Measurements from ENCODE around the gene SUN5. TPM values are rescaled to one million over a fixed set of nuclear protein-coding genes. Genes with fewer than 3 reads are reported as not detected.
A peak's percentile ranks its signal among the peaks of the same experiment; 100 is the strongest.

Gene SUN5
- total RNA-seq, 1 donor from 2014 or later, result not detected

- no peaks in the 10 kb centered on the region for H3K4me1 Mint-ChIP-seq (ENCODE audit: unreplicated experiment)
- no peak overlapping the region for H3K27ac Mint-ChIP-seq (ENCODE audit: unreplicated experiment)
- H3K27me3 Mint-ChIP-seq (ENCODE audit: unreplicated experiment), result peaks cover 4% of the 10 kb centered on the region
- no peaks in the 10 kb centered on the region for H3K9me3 Mint-ChIP-seq (ENCODE audit: unreplicated experiment)
- no peaks in the 10 kb centered on the region for H3K36me3 Mint-ChIP-seq (ENCODE audit: unreplicated experiment)
- H3K4me3 Mint-ChIP-seq (ENCODE audit: unreplicated experiment), result no peak overlapping the region
- TF ChIP-seq CTCF (IDR thresholded peaks at IDR 0.05), result no peak
- DNase-seq (ENCODE audit: extremely low spot score, unreplicated experiment), result peak; percentile 81
Measured at GRCh38 chr20:32970115-32970972, 33.9 kb downstream of the SUN5 start.

GRCh38 chr20:32969356-32970114 lies 34.7 kb downstream of the SUN5 start:
- Mint-ChIP-seq H3K36me3 (ENCODE audit: unreplicated experiment) (no peaks in the 10 kb centered on the region), H3K9me3 (ENCODE audit: unreplicated experiment) (no peaks in the 10 kb centered on the region), H3K4me3 (ENCODE audit: unreplicated experiment) (no peak overlapping the region), H3K4me1 (ENCODE audit: unreplicated experiment) (no peaks in the 10 kb centered on the region), H3K27ac (ENCODE audit: unreplicated experiment) (no peak overlapping the region), H3K27me3 (ENCODE audit: unreplicated experiment) (peaks cover 4% of the 10 kb centered on the region)
- no peak for TF ChIP-seq CTCF (IDR thresholded peaks at IDR 0.05)
- peak; percentile 81 for DNase-seq (ENCODE audit: extremely low spot score, unreplicated experiment)

GRCh38 chr20:32968478-32969241 lies 35.6 kb downstream of the SUN5 start:
- H3K9me3 Mint-ChIP-seq (ENCODE audit: unreplicated experiment), result no peaks in the 10 kb centered on the region
- peak; percentile 73 for DNase-seq (ENCODE audit: extremely low spot score, unreplicated experiment)

DNA sequence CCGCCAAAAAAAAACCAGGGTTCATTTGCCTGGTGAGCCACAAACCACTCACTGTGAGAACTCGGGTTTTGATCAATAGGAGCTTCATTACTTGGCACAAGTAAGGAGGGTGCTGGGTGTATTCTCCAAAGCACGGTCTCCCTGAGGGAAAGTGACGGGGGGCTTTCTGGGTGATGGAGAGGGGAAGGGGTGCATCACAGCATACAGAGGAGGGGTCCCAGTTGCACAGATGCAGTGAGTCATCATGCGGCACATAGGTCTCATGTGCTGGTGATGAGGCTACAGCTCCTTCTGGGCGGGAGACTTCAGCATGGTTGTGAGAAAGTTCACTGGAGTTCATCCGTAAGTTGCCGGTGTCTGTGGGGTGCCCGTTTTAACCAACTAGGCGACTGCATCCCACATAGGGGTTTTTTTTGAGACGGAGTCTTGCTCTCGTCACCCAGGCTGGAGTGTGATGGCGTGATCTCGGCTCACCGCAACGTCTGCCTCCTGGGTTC lies 36.2 kb downstream of the SUN5 start:
- no peak for TF ChIP-seq CTCF (IDR thresholded peaks at IDR 0.05)
- Mint-ChIP-seq H3K27me3 (ENCODE audit: unreplicated experiment) (peaks cover 9% of the 10 kb centered on the region), H3K4me1 (ENCODE audit: unreplicated experiment) (no peaks in the 10 kb centered on the region), H3K27ac (ENCODE audit: unreplicated experiment) (no peak overlapping the region), H3K9me3 (ENCODE audit: unreplicated experiment) (no peaks in the 10 kb centered on the region), H3K36me3 (ENCODE audit: unreplicated experiment) (no peaks in the 10 kb centered on the region), H3K4me3 (ENCODE audit: unreplicated experiment) (no peak overlapping the region)
- peak; percentile 46 for DNase-seq (ENCODE audit: extremely low spot score, unreplicated experiment)

More at GRCh38 chr20:32968478-32969241, 35.6 kb downstream of the SUN5 start:
- H3K27me3 Mint-ChIP-seq (ENCODE audit: unreplicated experiment), result peaks cover 7% of the 10 kb centered on the region
- H3K36me3 Mint-ChIP-seq (ENCODE audit: unreplicated experiment), result no peaks in the 10 kb centered on the region
- H3K4me1 Mint-ChIP-seq (ENCODE audit: unreplicated experiment), result no peaks in the 10 kb centered on the region
- no peak for TF ChIP-seq CTCF (IDR thresholded peaks at IDR 0.05)
- no peak overlapping the region for H3K4me3 Mint-ChIP-seq (ENCODE audit: unreplicated experiment)
- no peak overlapping the region for H3K27ac Mint-ChIP-seq (ENCODE audit: unreplicated experiment)

Measured in osteocyte (in vitro differentiated cells).